ENCODE results near the gene CLDN6. TPM values are rescaled to one million over a fixed set of nuclear protein-coding genes. Genes with fewer than 3 reads are reported as not detected.

Gene CLDN6
- total RNA-seq, 1 donor from 2014 or later, result not detected

- intact Hi-C loops (cut with micrococcal nuclease), result no loop called here
Observed at GRCh38 chr16:2992383-2993081, 25.5 kb downstream of the CLDN6 start.

- intact Hi-C loops (cut with micrococcal nuclease), result no loop called here
Observed at GRCh38 chr16:2991566-2992261, 26.3 kb downstream of the CLDN6 start.

GRCh38 chr16:2990891-2991290, 27.1 kb downstream of the CLDN6 start:
- intact Hi-C loops (cut with micrococcal nuclease), result no loop called here

- intact Hi-C loops (cut with micrococcal nuclease), result no loop called here
Observed at GRCh38 chr16:2988590-2989099, 29.3 kb downstream of the CLDN6 start.

- intact Hi-C loops (cut with micrococcal nuclease), result no loop called here
Observed at GRCh38 chr16:2987833-2988232, 30.1 kb downstream of the CLDN6 start.

GRCh38 chr16:2987286-2987685, 30.7 kb downstream of the CLDN6 start:
- intact Hi-C loops (cut with micrococcal nuclease), result no loop called here

- intact Hi-C loops (cut with micrococcal nuclease), result no loop called here
Observed at GRCh38 chr16:2986623-2987188, 31.3 kb downstream of the CLDN6 start.

- intact Hi-C loops (cut with micrococcal nuclease), result no loop called here
Observed at GRCh38 chr16:2985893-2986355, 32.1 kb downstream of the CLDN6 start.

GRCh38 chr16:2985462-2985861, 32.5 kb downstream of the CLDN6 start:
- intact Hi-C loops (cut with micrococcal nuclease), result no loop called here

GRCh38 chr16:2983706-2984136, 34.3 kb downstream of the CLDN6 start:
- intact Hi-C loops (cut with micrococcal nuclease), result loop anchor here (5.0 kb wide), 1 partner anchor 76 kb away; no protein-coding TSS in a partner anchor

GRCh38 chr16:2982402-2982801, 35.6 kb downstream of the CLDN6 start:
- intact Hi-C loops (cut with micrococcal nuclease), result loop anchor here (5.0 kb wide), 1 partner anchor 75 kb away; no protein-coding TSS in a partner anchor

- intact Hi-C loops (cut with micrococcal nuclease), result loop anchor here (5.0 kb wide), 1 partner anchor 75 kb away; no protein-coding TSS in a partner anchor
Observed at GRCh38 chr16:2981899-2982250, 36.1 kb downstream of the CLDN6 start.

GRCh38 chr16:2981177-2981898, 36.6 kb downstream of the CLDN6 start:
- intact Hi-C loops (cut with micrococcal nuclease), result loop anchor here (5.0 kb wide), 1 partner anchor 74 kb away; no protein-coding TSS in a partner anchor

GRCh38 chr16:2980227-2981176, 37.5 kb downstream of the CLDN6 start, which contains the start of gene PKMYT1:
PKMYT1 (minus strand) TSS chr16:2980446; CDS start chr16:2979657, 789 bp downstream.
- intact Hi-C loops (cut with micrococcal nuclease), result loop anchor here (1.0 to 5.0 kb wide), 2 partner anchors 10 to 73 kb away; no protein-coding TSS in a partner anchor

- intact Hi-C loops (cut with micrococcal nuclease), result loop anchor here (1.0 to 5.0 kb wide), 2 partner anchors 9 to 72 kb away; no protein-coding TSS in a partner anchor
Observed at GRCh38 chr16:2979669-2980226, 38.2 kb downstream of the CLDN6 start.

- intact Hi-C loops (cut with micrococcal nuclease), result no loop called here
Observed at GRCh38 chr16:2977440-2977839, 40.5 kb downstream of the CLDN6 start.

GRCh38 chr16:2976673-2977072, 41.3 kb downstream of the CLDN6 start:
- intact Hi-C loops (cut with micrococcal nuclease), result no loop called here

GRCh38 chr16:2976201-2976600, 41.8 kb downstream of the CLDN6 start:
- intact Hi-C loops (cut with micrococcal nuclease), result no loop called here

GRCh38 chr16:2975161-2975795, 42.7 kb downstream of the CLDN6 start:
- intact Hi-C loops (cut with micrococcal nuclease), result no loop called here
